Kidney tubule cell (primary cell): ENCODE measurements around the gene SOX12.
"Not testable (repeated sequence)": the region's sequence is repeated elsewhere in the genome, so short reads cannot be mapped to it uniquely, and the experiment has no call there.

Experiments
- DNase-seq: peaks from one replicate; pipeline ENCODE4 v3.0.0-alpha.2; 2018; ENCODE audit warnings: low spot score

The SOX12 gene

DNA sequence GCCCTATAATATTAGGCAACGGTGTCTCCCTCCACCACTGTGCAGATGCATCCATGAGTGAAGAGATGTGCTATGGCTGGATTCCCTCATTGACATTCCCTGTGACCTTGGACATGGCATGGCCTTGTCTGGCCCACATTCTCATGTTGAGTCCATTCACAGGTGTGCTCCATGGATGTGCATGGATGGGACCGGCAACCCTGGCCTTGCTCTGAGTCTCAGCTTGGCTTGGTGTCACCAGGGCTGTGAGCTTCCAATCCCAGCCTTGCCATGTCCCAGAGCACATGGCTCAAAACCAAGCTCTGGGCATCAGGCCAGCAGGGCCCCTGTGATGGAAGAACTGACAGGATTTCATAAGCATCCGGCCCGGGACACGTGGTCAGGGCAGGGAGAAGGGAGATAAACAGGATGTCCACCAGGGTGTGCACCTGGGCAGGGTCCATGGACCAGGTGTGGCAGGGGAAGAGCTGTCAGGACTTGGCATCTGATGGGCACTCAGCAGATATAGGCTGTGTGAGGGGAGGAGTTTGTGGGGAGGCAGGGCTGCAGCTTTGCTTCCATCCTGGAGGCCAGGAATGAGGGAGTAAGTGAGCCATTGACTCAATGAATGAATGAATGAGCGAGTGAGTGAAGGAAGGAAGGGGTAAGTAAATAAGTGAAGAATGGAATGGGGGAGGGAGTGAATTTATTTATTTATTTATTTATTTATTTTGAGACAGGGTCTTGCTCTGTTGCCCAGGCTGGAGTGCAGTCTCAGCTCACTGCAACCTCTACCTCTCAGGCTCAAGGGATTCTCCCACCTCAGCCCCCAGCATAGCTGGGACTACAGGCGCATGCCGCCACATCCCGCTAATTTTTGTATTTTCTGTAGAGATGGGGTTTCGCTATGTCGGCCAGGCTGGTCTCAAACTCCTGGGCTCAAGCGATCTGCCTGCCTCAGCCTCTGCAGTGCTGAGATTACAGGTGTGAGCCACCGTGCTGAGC lies 37.2 kb downstream of the SOX12 start:
- peak; percentile 98 for DNase-seq

- peak; percentile 79 for DNase-seq
Observed at GRCh38 chr20:363319-364078, 38.1 kb downstream of the SOX12 start.

- DNase-seq = peak; percentile 89
Observed at GRCh38 chr20:364905-365794, 39.8 kb downstream of the SOX12 start.

DNA sequence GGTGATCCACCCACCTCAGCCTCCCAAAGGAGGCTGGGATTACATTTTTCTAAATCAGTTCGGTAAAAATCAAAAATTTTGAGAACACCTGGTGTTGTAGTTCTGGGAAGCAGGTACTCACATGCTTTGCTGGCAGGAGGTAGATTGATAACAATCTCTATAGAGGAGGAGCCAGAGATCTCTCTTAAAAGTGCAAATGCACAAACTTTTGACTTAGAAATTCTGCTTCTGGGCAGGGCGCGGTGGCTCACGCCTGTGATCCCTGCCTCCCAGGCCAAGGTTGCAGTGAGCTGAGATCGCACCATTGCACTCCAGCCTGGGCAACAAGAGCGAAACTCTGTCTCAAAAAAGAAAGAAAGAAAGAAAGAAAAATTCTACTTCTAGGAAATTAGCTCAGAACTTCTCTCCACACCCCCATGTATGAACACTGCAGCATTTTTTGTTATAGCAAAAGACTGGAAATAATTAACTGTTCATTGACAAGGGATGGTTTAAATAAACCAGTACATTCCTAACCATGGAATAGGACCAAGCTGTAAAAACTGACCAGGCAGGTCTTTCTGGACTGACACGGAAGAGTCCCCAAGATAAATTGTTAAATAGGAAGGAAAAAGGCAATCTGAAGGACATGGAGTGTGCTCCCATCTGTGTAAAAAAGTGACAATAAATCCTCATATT lies 40.8 kb downstream of the SOX12 start:
- peak; percentile 38 for DNase-seq

- no peak for DNase-seq
Observed at GRCh38 chr20:366719-367485, 41.5 kb downstream of the SOX12 start.

- no peak for DNase-seq
Observed at GRCh38 chr20:367486-367887, 42.1 kb downstream of the SOX12 start.

- DNase-seq = no peak
Observed at GRCh38 chr20:368915-369314, 43.6 kb downstream of the SOX12 start.

DNA sequence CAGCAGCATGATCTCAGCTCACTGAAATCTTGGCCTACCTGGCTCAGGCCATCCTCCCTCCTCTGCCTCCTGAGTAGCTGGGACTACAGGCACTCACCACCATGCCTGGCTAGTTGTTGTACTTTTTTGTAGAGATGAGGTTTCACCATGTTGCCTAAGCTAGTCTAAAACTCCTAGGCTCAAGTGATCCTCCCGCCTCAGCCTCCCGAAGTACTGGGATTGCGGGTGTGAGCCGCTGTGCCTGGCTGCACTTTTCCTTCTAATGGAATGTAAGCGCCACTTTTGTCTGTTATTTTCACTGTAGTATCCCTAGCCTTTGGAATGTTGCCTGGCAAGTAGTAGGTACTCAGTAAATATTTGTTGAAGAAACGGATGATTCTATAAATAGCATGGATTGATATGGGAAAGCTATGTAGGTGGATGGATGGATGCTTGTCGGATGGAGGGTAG lies 44.8 kb downstream of the SOX12 start:
- DNase-seq = peak; percentile 74

- DNase-seq = peak; percentile 23
Observed at GRCh38 chr20:370977-371754, 45.8 kb downstream of the SOX12 start.

DNA sequence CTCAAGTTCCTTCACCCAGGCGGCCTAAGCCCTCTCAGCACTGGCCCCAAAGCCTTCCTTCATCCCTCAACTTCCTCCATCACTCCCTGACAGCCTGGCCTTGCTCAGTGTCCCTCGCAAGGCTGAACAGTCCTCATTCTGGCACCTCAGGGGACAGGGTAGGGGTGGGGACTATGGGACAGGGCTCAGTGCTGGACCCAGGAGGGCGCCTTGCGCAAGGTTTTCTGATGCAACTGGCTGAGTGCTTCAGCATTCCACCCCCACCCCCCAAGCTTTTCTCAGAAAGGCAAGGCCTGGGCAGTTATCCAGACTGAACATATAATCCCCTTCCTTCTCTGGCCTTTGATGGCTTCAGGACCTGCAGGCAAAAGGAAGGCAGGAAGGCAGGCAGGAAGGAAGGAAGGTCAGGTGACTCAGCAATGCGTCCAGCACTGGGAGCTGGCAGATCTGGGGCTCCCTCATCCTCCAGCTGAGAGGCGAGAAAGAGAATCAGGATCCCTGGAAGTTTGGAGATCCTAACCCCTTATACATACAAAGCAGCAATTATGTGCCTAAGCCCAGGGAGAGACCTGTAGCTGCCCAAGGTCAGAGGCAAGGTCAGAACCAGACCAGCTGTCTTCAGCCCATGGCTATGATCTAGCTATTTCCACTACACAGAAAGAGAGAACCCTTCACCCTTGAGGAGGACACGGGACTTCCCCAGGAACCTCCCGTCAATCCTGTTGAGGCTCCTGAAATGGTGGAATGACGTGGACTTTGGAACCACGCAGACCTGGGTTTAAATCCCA lies 46.6 kb downstream of the SOX12 start:
- peak; percentile 68 for DNase-seq

DNA sequence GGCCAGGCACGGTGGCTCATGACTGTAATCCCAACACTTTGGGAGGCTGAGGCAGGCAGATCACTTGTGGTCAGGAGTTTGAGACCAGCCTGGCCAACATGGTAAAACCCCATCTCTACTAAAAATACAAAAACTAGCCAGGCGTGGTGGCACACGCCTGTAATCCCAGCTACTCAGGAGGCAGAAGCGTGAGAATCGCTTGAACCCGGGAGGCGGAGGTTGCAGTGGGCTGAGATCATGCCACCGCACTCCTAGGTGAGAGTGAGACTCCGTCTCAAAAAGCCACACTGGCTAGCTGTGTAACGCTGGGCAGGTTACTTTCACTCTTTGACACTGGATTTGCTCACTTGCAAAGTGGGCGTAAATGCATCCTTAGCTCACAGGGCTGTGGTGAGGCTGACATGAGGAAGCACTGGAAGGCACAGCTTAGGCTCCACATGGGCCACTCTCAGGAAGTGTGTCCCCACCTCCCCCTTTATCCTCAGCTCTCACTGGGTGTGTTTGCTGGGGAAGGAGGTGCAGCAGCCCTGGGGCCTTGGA lies 47.3 kb downstream of the SOX12 start:
- peak; percentile 24 for DNase-seq

DNA sequence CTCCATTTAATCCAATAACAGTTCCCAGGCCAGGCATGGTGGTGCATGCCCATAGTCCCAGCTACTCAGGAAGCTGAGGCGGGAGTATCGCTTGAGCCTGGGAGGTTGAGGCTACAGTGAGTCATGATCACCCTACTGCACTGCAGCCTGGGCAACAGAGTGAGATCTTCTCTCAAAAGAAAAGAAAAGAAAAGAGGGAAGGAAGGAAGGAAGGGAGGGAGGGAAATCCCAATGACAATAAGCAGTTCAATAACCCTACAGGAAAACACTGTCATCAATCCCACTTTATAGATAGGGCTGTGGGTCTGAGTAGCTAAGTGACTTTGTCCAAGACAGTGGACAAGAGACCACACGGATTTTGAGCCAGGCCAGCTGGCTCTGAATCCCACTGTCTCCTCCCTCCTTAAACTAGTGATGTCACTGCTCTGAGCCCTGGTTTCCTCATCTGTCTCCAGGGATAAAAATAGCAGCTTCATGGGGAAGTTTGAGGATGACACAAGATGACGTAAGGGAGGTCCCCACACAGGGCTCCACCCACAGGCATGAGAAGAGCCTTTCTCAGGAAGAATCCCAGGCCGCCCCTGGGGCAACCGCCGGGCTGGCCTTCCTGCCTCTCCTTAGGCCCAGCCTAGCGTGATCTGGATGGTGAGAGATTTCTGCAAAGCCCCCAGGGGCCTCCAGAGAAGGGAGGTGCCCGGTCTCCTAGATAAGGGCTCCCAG lies 48.0 kb downstream of the SOX12 start:
- peak; percentile 87 for DNase-seq

GRCh38 chr20:375265-375889 lies 50.0 kb downstream of the SOX12 start:
- no peak for DNase-seq

GRCh38 chr20:376089-376488 lies 50.7 kb downstream of the SOX12 start:
- no peak for DNase-seq

DNA sequence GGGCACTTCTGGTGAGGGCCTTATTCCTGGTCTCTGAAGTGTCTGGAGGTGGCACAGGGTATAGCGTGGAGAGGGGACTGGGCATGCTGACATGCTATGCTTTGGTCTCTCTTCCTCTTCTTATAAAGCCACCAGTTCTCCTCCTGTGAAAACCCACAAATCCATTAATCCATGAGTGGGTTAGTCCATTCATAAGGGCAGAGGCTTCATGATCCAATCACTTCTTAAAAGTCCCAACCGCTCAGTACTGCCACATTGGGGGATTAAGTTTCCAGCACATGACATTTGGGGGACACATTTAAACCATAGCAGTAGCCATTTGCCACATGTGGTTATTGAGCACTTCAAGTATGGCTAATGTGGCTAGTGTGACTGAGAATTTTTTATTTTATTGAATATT lies 51.4 kb downstream of the SOX12 start:
- DNase-seq = no peak

- not testable (repeated sequence) for DNase-seq
Observed at GRCh38 chr20:377578-377977, 52.2 kb downstream of the SOX12 start.

GRCh38 chr20:378961-379336 lies 53.6 kb downstream of the SOX12 start:
- DNase-seq = no peak
